Trophoblast cell (in vitro differentiated cells and primary cell): ENCODE data around the gene SERPINA12.
"Not testable (repeated sequence)": the region's sequence is repeated elsewhere in the genome, so short reads cannot be mapped to it uniquely, and the experiment has no call there.

Source experiments
- DNase-seq, 2 donors: peaks; one replicate each; pipeline ENCODE4 v3.0.0-alpha.2; 2016
- H2AFZ ChIP-seq: 2 replicates; pipeline ENCODE4 v1.6.1; 2013; ENCODE audit warnings: low read length, moderate library complexity, mild to moderate bottlenecking; ENCODE audit not compliant: insufficient read depth, poor library complexity
- H2AK5ac ChIP-seq: 2 replicates; pipeline ENCODE4 v1.6.1; 2013; ENCODE audit warnings: mild to moderate bottlenecking, low read length
- H2BK120ac ChIP-seq: 2 replicates; pipeline ENCODE4 v1.6.1; 2013; ENCODE audit warnings: low read length, mild to moderate bottlenecking, moderate library complexity; ENCODE audit not compliant: insufficient read depth, poor library complexity
- H2BK12ac ChIP-seq: 2 replicates; pipeline ENCODE4 v1.6.1; 2013; ENCODE audit warnings: mild to moderate bottlenecking, low read length, moderate library complexity
- H2BK5ac ChIP-seq: 2 replicates; pipeline ENCODE4 v1.6.1; 2013; ENCODE audit warnings: low read length, low read depth, moderate library complexity, mild to moderate bottlenecking; ENCODE audit not compliant: poor library complexity
- H3K14ac ChIP-seq: 2 replicates; pipeline ENCODE4 v1.6.1; 2013; ENCODE audit warnings: mild to moderate bottlenecking, low read length
- H3K18ac ChIP-seq: 2 replicates; pipeline ENCODE4 v1.6.1; 2013; ENCODE audit warnings: mild to moderate bottlenecking, low read length
- H3K23ac ChIP-seq: 2 replicates; pipeline ENCODE4 v1.6.1; 2013; ENCODE audit warnings: low read length
- H3K27ac ChIP-seq: 2 replicates; pipeline ENCODE4 v1.5.1; 2013; ENCODE audit warnings: low read depth, mild to moderate bottlenecking, inconsistent platforms, low read length, moderate library complexity
- H3K27me3 ChIP-seq: 2 replicates; pipeline ENCODE4 v1.6.1; 2013; ENCODE audit warnings: inconsistent platforms, mild to moderate bottlenecking, low read length, moderate library complexity; ENCODE audit not compliant: insufficient read depth
- H3K36me3 ChIP-seq, 2 experiments: 1 replicate in 1 of 2; 2 replicates in 1 of 2; pipeline ENCODE4 v1.6.1; 2013; ENCODE audit warnings: low read length in 2 of 2, mild to moderate bottlenecking in 2 of 2, moderate library complexity in 1 of 2; ENCODE audit not compliant: insufficient read depth in 2 of 2, control insufficient read depth in 1 of 2
- H3K4ac ChIP-seq: 2 replicates; pipeline ENCODE4 v1.6.1; 2013; ENCODE audit warnings: low read depth, mild to moderate bottlenecking, low read length, moderate library complexity
- H3K4me1 ChIP-seq, 2 experiments: 1 replicate in 1 of 2; 2 replicates in 1 of 2; pipeline ENCODE4 v1.6.1; 2013; ENCODE audit warnings: low read length in 2 of 2, mild to moderate bottlenecking in 2 of 2, moderate library complexity in 1 of 2; ENCODE audit not compliant: insufficient read depth in 2 of 2, control insufficient read depth in 1 of 2
- H3K4me2 ChIP-seq: 2 replicates; pipeline ENCODE4 v1.6.1; 2013; ENCODE audit warnings: inconsistent platforms, mild to moderate bottlenecking, low read length, moderate library complexity
- H3K4me3 ChIP-seq: 2 replicates; pipeline ENCODE4 v1.5.1; 2013; ENCODE audit warnings: mild to moderate bottlenecking, low read depth, low read length, inconsistent platforms
- H3K79me1 ChIP-seq: one replicate; pipeline ENCODE4 v1.6.1; 2013; ENCODE audit warnings: low read length
- H3K79me2 ChIP-seq: 2 replicates; pipeline ENCODE4 v1.6.1; 2013; ENCODE audit warnings: low read length, mild to moderate bottlenecking; ENCODE audit not compliant: control insufficient read depth, insufficient read depth, poor library complexity
- H3K9ac ChIP-seq: 2 replicates; pipeline ENCODE4 v1.6.1; 2013; ENCODE audit warnings: mild to moderate bottlenecking, low read length
- H3K9me3 ChIP-seq: 2 replicates; pipeline ENCODE4 v1.6.1; 2013; ENCODE audit warnings: low read depth, mild to moderate bottlenecking, control low read depth, inconsistent platforms, low read length; ENCODE audit not compliant: insufficient read depth
- H4K12ac ChIP-seq: 2 replicates; pipeline ENCODE4 v1.6.1; 2013; ENCODE audit warnings: low read depth, mild to moderate bottlenecking, low read length, moderate library complexity
- H4K8ac ChIP-seq: 2 replicates; pipeline ENCODE4 v1.6.1; 2013; ENCODE audit warnings: low read depth, mild to moderate bottlenecking, low read length, moderate library complexity
- H4K91ac ChIP-seq: one replicate; pipeline ENCODE4 v1.6.1; 2013; ENCODE audit warnings: low read depth, mild to moderate bottlenecking, low read length, moderate library complexity
- WGBS: extraction: QIAGEN DNeasy Blood & Tissue Kit; methylation state at CpG from one replicate; pipeline ENCODE4 v1.1.7; 2013; ENCODE audit warnings: missing lambda C conversion rate; ENCODE audit not compliant: insufficient read length, insufficient coverage; ENCODE audit errors: extremely low coverage; 5-methylcytosine and 5-hydroxymethylcytosine counted together

SERPINA12 gene

DNA sequence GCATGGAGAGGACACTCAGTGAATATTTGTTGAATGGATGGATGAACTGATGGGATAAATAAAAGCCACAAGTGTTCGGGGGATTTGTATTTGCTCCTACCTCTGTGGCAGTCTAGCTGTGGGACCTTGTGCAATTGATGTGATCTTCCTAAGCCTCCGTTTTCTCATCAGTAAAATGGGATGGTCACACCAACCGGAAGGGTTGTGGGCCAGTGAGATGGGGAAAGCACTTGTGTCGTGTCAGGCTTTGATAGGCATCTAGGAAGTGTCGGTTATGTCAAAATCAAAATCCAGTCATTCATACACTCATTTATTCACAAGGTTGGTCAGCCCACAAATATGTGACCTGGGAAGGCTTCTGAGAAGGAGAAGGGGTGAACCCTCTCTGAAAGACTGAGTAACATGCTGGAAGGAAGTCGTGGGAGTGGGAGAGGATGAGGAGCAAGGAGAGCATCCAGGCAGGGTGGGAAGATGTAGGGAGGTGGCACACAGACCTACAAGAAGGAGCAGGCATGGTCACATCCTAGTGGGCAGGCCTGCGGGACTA lies 25.5 kb downstream of the SERPINA12 start:
- Histone ChIP-seq H2BK120ac (no peak overlapping the region), H3K23ac (no peak overlapping the region), H3K14ac (no peak overlapping the region), H2BK5ac (no peak overlapping the region), H3K4me1 (peaks cover 0 to 3% of the 10 kb centered on the region in 2 experiments), H3K27me3 (no peaks in the 10 kb centered on the region), H3K4me2 (no peak overlapping the region), H3K9me3 (peaks cover 4% of the 10 kb centered on the region), H4K91ac (no peak overlapping the region), H2AFZ (no peak overlapping the region), H2BK12ac (no peak overlapping the region), H3K79me2 (no peaks in the 10 kb centered on the region), H3K4me3 (no peak overlapping the region), H4K8ac (no peak overlapping the region), H3K27ac (no peak overlapping the region), H4K12ac (no peak overlapping the region), H3K18ac (no peak overlapping the region), H3K36me3 (no peaks in the 10 kb centered on the region), H2AK5ac (no peak overlapping the region), H3K4ac (no peak overlapping the region), H3K9ac (peak overlapping the region; percentile 34), H3K79me1 (no peaks in the 10 kb centered on the region)
- peak; percentile 46 to 68 for DNase-seq
- no CpG with 5 or more reads among the region's 7 CpGs for WGBS

DNA sequence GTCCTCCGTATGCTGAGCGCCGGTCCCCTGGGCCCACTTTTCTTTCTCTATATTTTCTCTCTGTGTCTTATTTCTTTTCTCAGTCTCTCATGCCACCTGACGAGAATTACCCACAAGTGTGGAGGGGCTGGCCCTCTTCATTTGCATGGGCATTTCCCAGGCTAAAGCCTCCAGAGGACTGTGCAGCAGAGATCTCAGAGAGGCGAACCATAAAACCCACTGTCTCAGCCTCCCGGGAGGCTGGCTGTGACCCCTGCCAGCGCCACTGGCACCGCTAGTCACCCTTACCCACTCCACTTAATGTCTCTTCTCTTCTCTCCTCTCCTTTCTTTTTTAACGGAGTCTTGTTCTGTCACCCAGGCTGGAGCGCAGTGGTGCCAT lies 26.2 kb downstream of the SERPINA12 start:
- H2AFZ ChIP-seq = no peak overlapping the region
- H2BK120ac ChIP-seq = no peak overlapping the region
- no peak overlapping the region for H3K9ac ChIP-seq
- H3K14ac ChIP-seq = no peak overlapping the region
- no peak overlapping the region for H2BK5ac ChIP-seq
- H3K4me1 ChIP-seq = peaks cover 0 to 3% of the 10 kb centered on the region in 2 experiments
- H3K4me3 ChIP-seq = no peak overlapping the region
- H4K12ac ChIP-seq = no peak overlapping the region
- no peak for DNase-seq
- H2AK5ac ChIP-seq = no peak overlapping the region
- no peak overlapping the region for H4K91ac ChIP-seq
- H3K36me3 ChIP-seq = no peaks in the 10 kb centered on the region
- no peaks in the 10 kb centered on the region for H3K79me1 ChIP-seq
- H3K23ac ChIP-seq = no peak overlapping the region
- H3K4me2 ChIP-seq = no peak overlapping the region
- no peaks in the 10 kb centered on the region for H3K79me2 ChIP-seq
- no peak overlapping the region for H4K8ac ChIP-seq
- H3K9me3 ChIP-seq = peaks cover 6% of the 10 kb centered on the region
- WGBS = no CpG with 5 or more reads among the region's 10 CpGs
- no peak overlapping the region for H3K27ac ChIP-seq
- H3K4ac ChIP-seq = no peak overlapping the region
- H3K18ac ChIP-seq = no peak overlapping the region
- no peaks in the 10 kb centered on the region for H3K27me3 ChIP-seq
- no peak overlapping the region for H2BK12ac ChIP-seq

DNA sequence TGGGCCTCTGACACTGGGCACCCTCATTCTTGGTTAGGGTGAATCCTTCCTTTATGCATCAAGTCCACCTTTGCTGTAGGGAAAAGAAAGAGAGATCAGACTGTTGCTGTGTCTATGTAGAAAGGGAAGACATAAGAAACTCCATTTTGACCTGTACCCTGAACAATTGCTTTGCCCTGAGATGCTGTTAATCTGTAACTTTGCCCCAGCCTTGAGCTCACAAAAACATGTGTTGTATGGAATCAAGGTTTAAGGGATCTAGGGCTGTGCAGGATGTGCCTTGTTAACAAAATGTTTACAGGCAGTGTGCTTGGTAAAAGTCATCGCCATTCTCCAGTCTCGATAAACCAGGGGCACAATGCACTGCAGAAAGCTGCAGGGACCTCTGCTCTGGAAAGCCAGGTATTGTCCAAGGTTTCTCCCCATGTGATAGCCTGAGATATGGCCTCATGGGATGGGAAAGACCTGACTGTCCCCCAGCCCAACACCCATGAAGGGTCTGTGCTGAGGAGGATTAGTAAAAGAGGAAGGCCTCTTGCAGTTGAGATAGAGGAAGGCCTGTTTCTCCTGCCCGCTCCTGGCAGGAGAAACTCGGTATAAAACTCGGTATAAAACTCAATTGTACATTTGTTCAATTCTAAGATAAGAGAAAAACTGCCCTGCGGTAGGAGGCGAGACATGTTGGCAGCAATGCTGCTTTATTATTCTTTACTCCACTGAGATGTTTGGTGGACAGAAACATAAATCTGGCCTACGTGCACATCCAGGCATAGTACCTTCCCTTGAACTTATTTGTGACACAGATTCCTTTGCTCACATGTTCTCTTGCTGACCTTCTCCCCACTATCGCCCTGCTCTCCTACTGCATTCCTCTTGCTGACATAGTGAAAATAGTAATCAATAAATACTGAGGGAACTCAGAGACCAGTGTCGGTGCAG lies 26.9 kb downstream of the SERPINA12 start:
- H2AFZ ChIP-seq, H4K91ac ChIP-seq, H3K4ac ChIP-seq, H3K18ac ChIP-seq, H2BK5ac ChIP-seq, H3K79me1 ChIP-seq, H4K12ac ChIP-seq, H3K36me3 ChIP-seq, DNase-seq, H2BK12ac ChIP-seq, H3K4me3 ChIP-seq, H3K27ac ChIP-seq, H4K8ac ChIP-seq, H3K9ac ChIP-seq, H3K27me3 ChIP-seq, H3K14ac ChIP-seq, H3K4me1 ChIP-seq, H3K4me2 ChIP-seq, H3K23ac ChIP-seq, H2BK120ac ChIP-seq, H3K79me2 ChIP-seq, H3K9me3 ChIP-seq, H2AK5ac ChIP-seq: not testable (repeated sequence)
- no CpG with 5 or more reads among the region's 10 CpGs for WGBS

DNA sequence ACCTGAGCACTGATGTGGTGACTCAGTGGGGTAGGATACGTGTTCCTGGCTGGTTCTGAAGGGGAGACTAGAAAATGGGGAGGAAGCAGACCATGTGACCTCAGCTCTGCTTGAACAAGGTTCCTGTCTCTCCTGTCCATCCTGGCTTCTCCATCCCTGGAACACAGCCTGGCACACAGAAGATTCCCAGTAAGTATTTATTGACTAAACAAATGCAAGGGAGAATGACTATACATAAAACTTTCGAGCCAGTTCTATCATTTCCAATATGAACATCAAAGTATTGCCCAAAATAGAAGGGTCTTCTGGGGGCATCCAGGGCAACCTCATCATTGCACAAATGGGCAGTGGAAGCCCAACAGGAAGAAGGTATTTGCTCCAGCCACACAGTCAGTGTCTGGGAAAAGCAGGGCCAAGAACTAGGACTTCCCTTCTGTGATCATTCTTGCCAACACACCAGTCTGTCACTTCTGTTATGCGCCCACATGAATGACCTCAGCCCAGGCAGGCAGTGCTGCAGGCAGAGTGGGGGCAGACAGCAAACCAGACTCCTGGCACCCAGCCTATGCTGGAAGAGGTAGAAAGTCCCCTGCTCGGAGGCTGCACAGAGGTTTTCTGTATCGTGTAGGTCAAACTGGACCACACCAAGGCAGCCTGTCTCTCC lies 27.7 kb downstream of the SERPINA12 start:
- Histone ChIP-seq H2AK5ac (no peak overlapping the region), H4K12ac (no peak overlapping the region), H3K9me3 (peaks cover 6% of the 10 kb centered on the region), H3K27ac (no peak overlapping the region), H4K8ac (no peak overlapping the region), H3K14ac (no peak overlapping the region), H3K27me3 (no peaks in the 10 kb centered on the region), H3K4me3 (no peak overlapping the region), H2BK12ac (no peak overlapping the region), H3K9ac (no peak overlapping the region), H2AFZ (no peak overlapping the region), H3K4ac (no peak overlapping the region), H3K18ac (no peak overlapping the region), H3K36me3 (no peaks in the 10 kb centered on the region), H3K79me1 (no peaks in the 10 kb centered on the region), H3K79me2 (no peaks in the 10 kb centered on the region), H3K4me2 (no peak overlapping the region), H3K4me1 (peaks cover 0 to 3% of the 10 kb centered on the region in 2 experiments), H4K91ac (no peak overlapping the region), H3K23ac (no peak overlapping the region), H2BK5ac (no peak overlapping the region), H2BK120ac (no peak overlapping the region)
- DNase-seq = peak; percentile 87 to 90
- WGBS = no CpG with 5 or more reads among the region's 5 CpGs
